GM12878 (cell line): Measurements from ENCODE around the gene NANOGP8.

ENCODE experiments used
- ATF2 ChIP-seq: IDR thresholded peaks from 2 replicates; pipeline ENCODE4 v1.6.1; 2012; ENCODE audit warnings: low read length, inconsistent platforms
- CTCF ChIP-seq, 3 experiments: IDR thresholded peaks in 2 of 3; conservative IDR thresholded peaks in 1 of 3; 2 replicates each; pipeline ENCODE4 v1.5.1; 2011; ENCODE audit warnings: low read depth in 3 of 3, low read length in 3 of 3, mild to moderate bottlenecking in 3 of 3, control low read depth in 2 of 3, moderate library complexity in 2 of 3, inconsistent platforms in 1 of 3, mixed read lengths in 1 of 3; ENCODE audit not compliant: control insufficient read depth in 2 of 3, insufficient read depth in 1 of 3; ENCODE audit errors: extremely low read depth in 1 of 3
- GABPA ChIP-seq: IDR thresholded peaks from 2 replicates; pipeline ENCODE4 v1.6.1; 2014; ENCODE audit warnings: antibody characterized with exemption, low read depth, mild to moderate bottlenecking, inconsistent platforms
- POLR2A ChIP-seq: IDR thresholded peaks from 2 replicates; pipeline ENCODE4 v1.6.1; 2011; ENCODE audit warnings: low read depth, mild to moderate bottlenecking, low read length
- POU2F2 ChIP-seq: IDR thresholded peaks from 3 replicates; pipeline ENCODE4 v1.6.1; 2011; ENCODE audit warnings: low read depth, mild to moderate bottlenecking, low read length, borderline replicate concordance
- TBL1XR1 ChIP-seq: IDR thresholded peaks from 2 replicates; pipeline ENCODE4 v1.6.1; 2012; ENCODE audit warnings: low read depth, low read length, improper control_type of control experiment
- USF2 ChIP-seq: IDR thresholded peaks from 2 replicates; pipeline ENCODE4 v1.6.1; 2011; ENCODE audit warnings: low read depth, low read length, improper control_type of control experiment, borderline replicate concordance
- YBX1 ChIP-seq: fragments of 450-650 bp; IDR thresholded peaks from 2 replicates; pipeline ENCODE4 v1.6.1; 2016; ENCODE audit warnings: antibody characterized with exemption
- ZBTB4 ChIP-seq: fragments of 450-650 bp; formaldehyde crosslinking; IDR thresholded peaks from 2 replicates; pipeline ENCODE4 v1.4.0; 2022; ENCODE audit warnings: mild to moderate bottlenecking, moderate library complexity

- TF ChIP-seq POLR2A (no peak), GABPA (no peak), CTCF (IDR thresholded peaks at IDR 0.05 in 2 of 3, conservative IDR thresholded peaks at IDR 0.05 in 1 of 3; ENCODE audit: control insufficient read depth in 2 of 3, extremely low read depth in 1 of 3, insufficient read depth in 1 of 3, low read depth in 3 of 3, low read length in 3 of 3) (no peak), USF2 (no peak), TBL1XR1 (no peak), YBX1 (no peak), ZBTB4 (CRISPR knock-in tag) (no peak), POU2F2 (no peak), ATF2 (no peak)
These were observed 35.1 kb upstream of the NANOGP8 start for GRCh38 chr15:35120173-35120572.
